ENCODE results near the gene CCDC60.

Gene CCDC60

DNA sequence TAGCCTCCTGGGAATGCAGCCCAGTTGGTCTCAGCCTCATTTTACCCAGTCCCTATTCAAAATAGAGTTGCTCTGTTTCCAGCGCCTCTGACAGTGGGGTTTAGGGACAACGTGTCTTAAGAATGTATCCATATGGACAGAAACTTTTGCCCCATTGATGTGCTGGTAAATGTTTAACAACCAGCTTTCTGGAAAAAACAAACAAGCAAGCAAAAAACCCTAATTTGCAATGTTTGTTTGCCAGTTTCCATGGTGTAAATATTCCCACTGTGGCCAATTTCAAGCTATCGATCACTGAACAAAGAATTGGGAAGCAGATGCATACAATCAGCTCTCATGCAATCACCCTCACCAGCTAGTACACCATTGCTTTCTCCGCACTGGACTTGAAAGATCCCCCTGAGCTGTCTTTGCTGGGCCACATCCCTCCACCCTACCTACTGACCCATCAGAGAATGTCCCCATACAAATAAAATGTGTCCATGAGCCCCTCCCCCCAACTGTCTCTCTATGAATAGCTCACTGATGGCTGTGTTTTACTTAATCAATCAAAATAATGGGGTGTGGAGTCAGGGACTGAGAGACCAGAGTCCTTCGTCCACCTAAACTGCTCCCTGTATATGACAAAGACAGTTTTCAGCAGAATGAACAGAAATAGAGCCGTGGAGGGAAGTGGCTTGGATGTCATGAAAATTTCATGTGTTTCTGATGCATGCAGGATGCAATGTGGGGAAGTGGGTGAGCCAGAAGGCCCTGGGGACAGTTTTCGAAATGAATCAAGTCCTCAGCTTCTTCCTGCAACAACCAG lies 40.8 kb downstream of the CCDC60 start:
- no peaks in the 10 kb centered on the region for H3K36me3 ChIP-seq (ENCODE audit: control insufficient read depth in 2 of 2, insufficient read depth in 1 of 2, low read length in 2 of 2)
- TF ChIP-seq ZNF660 (tag by site-specific recombination; IDR thresholded peaks at IDR 0.05) (no peak), ZNF19 (tag by site-specific recombination; IDR thresholded peaks at IDR 0.05; ENCODE audit: low read depth) (no peak), KLF1 (tag by site-specific recombination; IDR thresholded peaks at IDR 0.05) (no peak), ZNF223 (tag by site-specific recombination; IDR thresholded peaks at IDR 0.05) (no peak), ZNF169 (tag by site-specific recombination; IDR thresholded peaks at IDR 0.05) (no peak), ZNF785 (tag by site-specific recombination; IDR thresholded peaks at IDR 0.05) (no peak)
- POLR2A ChIA-PET, result no interaction called here
- H3K4me3 ChIP-seq (ENCODE audit: low read depth, low read length), result no peak overlapping the region
- CTCF ChIA-PET, result no interaction called here
- no peaks in the 10 kb centered on the region for H3K9me3 ChIP-seq (ENCODE audit: control insufficient read depth, insufficient read depth, low read depth, low read length)
- H3K4me1 ChIP-seq (ENCODE audit: control insufficient read depth, insufficient read depth, low read length), result no peaks in the 10 kb centered on the region
- H3K27ac ChIP-seq (ENCODE audit: extremely low read depth, low read depth, low read length), result no peak overlapping the region

DNA sequence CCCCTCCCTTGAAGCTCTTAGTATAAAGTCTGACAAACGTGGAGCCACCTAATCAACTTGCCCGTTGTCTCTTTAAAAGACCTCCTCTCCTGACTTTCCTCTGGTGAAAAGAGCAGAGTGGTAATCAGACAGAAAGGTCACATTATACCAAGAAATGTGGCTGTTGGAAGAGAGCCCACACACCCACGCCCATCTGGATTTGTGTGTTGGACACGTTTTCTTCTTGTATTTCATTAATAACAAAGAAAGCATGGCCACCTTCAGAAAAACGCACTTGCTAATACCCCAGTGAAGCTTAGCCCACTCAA lies 41.3 kb downstream of the CCDC60 start:
- no peaks in the 10 kb centered on the region for H3K36me3 ChIP-seq (ENCODE audit: control insufficient read depth in 2 of 2, insufficient read depth in 1 of 2, low read length in 2 of 2)
- ChIA-PET CTCF (no interaction called here), POLR2A (no interaction called here)
- H3K9me3 ChIP-seq (ENCODE audit: control insufficient read depth, insufficient read depth, low read depth, low read length), result no peaks in the 10 kb centered on the region
- H3K4me1 ChIP-seq (ENCODE audit: control insufficient read depth, insufficient read depth, low read length), result no peaks in the 10 kb centered on the region
- no peak overlapping the region for H3K4me3 ChIP-seq (ENCODE audit: low read depth, low read length)
- H3K27ac ChIP-seq (ENCODE audit: extremely low read depth, low read depth, low read length), result no peak overlapping the region
- TF ChIP-seq ZNF157 (tag by site-specific recombination; IDR thresholded peaks at IDR 0.05) (no peak), ZNF837 (tag by site-specific recombination; IDR thresholded peaks at IDR 0.05) (no peak), MZF1 (tag by site-specific recombination; IDR thresholded peaks at IDR 0.05; ENCODE audit: borderline replicate concordance) (no peak), ZNF23 (tag by site-specific recombination; IDR thresholded peaks at IDR 0.05; ENCODE audit: borderline replicate concordance) (no peak), ZNF248 (tag by site-specific recombination; IDR thresholded peaks at IDR 0.05) (no peak), FEZF1 (tag by site-specific recombination; IDR thresholded peaks at IDR 0.05) (no peak), SP2 (tag by site-specific recombination; IDR thresholded peaks at IDR 0.05) (no peak), ZNF426 (tag by site-specific recombination; IDR thresholded peaks at IDR 0.05) (no peak), ZNF341 (tag by site-specific recombination; IDR thresholded peaks at IDR 0.05; ENCODE audit: low read depth) (no peak), ZNF510 (tag by site-specific recombination; IDR thresholded peaks at IDR 0.05; ENCODE audit: insufficient replicate concordance) (no peak), ZNF624 (tag by site-specific recombination; IDR thresholded peaks at IDR 0.05) (no peak), OSR2 (tag by site-specific recombination; IDR thresholded peaks at IDR 0.05) (no peak)
- TF ChIP-seq, protein P1, sequence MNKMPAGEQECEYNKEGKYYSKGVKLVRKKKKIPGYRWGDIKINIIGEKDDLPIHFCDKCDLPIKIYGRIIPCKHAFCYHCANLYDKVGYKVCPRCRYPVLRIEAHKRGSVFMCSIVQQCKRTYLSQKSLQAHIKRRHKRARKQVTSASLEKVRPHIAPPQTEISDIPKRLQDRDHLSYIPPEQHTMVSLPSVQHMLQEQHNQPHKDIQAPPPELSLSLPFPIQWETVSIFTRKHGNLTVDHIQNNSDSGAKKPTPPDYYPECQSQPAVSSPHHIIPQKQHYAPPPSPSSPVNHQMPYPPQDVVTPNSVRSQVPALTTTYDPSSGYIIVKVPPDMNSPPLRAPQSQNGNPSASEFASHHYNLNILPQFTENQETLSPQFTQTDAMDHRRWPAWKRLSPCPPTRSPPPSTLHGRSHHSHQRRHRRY (tag by site-specific recombination; IDR thresholded peaks at IDR 0.05), result no peak
- TF ChIP-seq, protein P2, sequence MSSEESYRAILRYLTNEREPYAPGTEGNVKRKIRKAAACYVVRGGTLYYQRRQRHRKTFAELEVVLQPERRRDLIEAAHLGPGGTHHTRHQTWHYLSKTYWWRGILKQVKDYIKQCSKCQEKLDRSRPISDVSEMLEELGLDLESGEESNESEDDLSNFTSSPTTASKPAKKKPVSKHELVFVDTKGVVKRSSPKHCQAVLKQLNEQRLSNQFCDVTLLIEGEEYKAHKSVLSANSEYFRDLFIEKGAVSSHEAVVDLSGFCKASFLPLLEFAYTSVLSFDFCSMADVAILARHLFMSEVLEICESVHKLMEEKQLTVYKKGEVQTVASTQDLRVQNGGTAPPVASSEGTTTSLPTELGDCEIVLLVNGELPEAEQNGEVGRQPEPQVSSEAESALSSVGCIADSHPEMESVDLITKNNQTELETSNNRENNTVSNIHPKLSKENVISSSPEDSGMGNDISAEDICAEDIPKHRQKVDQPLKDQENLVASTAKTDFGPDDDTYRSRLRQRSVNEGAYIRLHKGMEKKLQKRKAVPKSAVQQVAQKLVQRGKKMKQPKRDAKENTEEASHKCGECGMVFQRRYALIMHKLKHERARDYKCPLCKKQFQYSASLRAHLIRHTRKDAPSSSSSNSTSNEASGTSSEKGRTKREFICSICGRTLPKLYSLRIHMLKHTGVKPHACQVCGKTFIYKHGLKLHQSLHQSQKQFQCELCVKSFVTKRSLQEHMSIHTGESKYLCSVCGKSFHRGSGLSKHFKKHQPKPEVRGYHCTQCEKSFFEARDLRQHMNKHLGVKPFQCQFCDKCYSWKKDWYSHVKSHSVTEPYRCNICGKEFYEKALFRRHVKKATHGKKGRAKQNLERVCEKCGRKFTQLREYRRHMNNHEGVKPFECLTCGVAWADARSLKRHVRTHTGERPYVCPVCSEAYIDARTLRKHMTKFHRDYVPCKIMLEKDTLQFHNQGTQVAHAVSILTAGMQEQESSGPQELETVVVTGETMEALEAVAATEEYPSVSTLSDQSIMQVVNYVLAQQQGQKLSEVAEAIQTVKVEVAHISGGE (tag by site-specific recombination; conservative IDR thresholded peaks at IDR 0.05; ENCODE audit: low read depth), result no peak
- TF ChIP-seq, protein P3, sequence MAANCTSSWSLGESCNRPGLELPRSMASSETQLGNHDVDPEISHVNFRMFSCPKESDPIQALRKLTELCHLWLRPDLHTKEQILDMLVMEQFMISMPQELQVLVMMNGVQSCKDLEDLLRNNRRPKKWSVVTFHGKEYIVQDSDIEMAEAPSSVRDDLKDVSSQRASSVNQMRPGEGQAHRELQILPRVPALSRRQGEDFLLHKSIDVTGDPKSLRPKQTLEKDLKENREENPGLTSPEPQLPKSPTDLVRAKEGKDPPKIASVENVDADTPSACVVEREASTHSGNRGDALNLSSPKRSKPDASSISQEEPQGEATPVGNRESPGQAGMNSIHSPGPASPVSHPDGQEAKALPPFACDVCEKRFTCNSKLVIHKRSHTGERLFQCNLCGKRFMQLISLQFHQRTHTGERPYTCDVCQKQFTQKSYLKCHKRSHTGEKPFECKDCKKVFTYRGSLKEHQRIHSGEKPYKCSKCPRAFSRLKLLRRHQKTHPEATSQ (tag by site-specific recombination; IDR thresholded peaks at IDR 0.05), result no peak
- TF ChIP-seq, protein P4, sequence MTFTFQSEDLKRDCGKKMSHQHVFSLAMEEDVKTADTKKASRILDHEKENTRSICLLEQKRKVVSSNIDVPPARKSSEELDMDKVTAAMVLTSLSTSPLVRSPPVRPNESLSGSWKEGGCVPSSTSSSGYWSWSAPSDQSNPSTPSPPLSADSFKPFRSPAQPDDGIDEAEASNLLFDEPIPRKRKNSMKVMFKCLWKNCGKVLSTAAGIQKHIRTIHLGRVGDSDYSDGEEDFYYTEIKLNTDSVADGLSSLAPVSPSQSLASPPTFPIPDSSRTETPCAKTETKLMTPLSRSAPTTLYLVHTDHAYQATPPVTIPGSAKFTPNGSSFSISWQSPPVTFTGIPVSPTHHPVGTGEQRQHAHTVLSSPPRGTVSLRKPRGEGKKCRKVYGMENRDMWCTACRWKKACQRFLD (tag by site-specific recombination; IDR thresholded peaks at IDR 0.05), result no peak
- TF ChIP-seq, protein P5, sequence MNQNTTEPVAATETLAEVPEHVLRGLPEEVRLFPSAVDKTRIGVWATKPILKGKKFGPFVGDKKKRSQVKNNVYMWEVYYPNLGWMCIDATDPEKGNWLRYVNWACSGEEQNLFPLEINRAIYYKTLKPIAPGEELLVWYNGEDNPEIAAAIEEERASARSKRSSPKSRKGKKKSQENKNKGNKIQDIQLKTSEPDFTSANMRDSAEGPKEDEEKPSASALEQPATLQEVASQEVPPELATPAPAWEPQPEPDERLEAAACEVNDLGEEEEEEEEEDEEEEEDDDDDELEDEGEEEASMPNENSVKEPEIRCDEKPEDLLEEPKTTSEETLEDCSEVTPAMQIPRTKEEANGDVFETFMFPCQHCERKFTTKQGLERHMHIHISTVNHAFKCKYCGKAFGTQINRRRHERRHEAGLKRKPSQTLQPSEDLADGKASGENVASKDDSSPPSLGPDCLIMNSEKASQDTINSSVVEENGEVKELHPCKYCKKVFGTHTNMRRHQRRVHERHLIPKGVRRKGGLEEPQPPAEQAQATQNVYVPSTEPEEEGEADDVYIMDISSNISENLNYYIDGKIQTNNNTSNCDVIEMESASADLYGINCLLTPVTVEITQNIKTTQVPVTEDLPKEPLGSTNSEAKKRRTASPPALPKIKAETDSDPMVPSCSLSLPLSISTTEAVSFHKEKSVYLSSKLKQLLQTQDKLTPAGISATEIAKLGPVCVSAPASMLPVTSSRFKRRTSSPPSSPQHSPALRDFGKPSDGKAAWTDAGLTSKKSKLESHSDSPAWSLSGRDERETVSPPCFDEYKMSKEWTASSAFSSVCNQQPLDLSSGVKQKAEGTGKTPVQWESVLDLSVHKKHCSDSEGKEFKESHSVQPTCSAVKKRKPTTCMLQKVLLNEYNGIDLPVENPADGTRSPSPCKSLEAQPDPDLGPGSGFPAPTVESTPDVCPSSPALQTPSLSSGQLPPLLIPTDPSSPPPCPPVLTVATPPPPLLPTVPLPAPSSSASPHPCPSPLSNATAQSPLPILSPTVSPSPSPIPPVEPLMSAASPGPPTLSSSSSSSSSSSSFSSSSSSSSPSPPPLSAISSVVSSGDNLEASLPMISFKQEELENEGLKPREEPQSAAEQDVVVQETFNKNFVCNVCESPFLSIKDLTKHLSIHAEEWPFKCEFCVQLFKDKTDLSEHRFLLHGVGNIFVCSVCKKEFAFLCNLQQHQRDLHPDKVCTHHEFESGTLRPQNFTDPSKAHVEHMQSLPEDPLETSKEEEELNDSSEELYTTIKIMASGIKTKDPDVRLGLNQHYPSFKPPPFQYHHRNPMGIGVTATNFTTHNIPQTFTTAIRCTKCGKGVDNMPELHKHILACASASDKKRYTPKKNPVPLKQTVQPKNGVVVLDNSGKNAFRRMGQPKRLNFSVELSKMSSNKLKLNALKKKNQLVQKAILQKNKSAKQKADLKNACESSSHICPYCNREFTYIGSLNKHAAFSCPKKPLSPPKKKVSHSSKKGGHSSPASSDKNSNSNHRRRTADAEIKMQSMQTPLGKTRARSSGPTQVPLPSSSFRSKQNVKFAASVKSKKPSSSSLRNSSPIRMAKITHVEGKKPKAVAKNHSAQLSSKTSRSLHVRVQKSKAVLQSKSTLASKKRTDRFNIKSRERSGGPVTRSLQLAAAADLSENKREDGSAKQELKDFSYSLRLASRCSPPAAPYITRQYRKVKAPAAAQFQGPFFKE (tag by site-specific recombination; IDR thresholded peaks at IDR 0.05; ENCODE audit: borderline replicate concordance), result no peak

Data from HEK293 (cell line).